ENCODE results near the gene UBE4B.
"Not testable (repeated sequence)": the region's sequence is repeated elsewhere in the genome, so short reads cannot be mapped to it uniquely, and the experiment has no call there.

Gene UBE4B

DNA sequence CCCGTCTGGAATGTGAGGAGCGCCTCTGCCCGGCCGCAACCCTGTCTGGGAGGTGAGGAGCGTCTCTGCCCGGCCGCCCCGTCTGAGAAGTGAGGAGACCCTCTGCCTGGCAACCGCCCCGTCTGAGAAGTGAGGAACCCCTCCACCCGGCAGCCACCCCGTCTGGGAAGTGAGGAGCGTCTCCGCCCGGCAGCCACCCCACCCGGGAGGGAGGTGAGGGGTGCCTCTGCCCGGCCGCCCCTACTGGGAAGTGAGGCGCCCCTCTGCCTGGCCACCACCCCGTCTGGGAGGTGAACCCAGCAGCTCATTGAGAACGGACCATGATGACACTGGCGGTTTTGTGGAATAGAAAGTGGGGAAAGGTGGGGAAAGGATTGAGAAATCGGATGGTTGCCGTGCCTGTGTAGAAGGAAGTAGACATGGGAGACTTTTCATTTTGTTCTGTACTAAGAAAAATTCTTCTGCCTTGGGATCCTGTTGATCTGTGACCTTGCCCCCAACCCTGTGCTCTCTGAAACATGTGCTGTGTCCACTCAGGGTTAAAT lies 3.7 kb upstream of the UBE4B start:
- DNase-seq; in situ Hi-C loops (cut with MboI; ENCODE audit: low pct_unique_long_range_greater_than_20kb, low sequenced_read_pairs): not testable (repeated sequence)

DNA sequence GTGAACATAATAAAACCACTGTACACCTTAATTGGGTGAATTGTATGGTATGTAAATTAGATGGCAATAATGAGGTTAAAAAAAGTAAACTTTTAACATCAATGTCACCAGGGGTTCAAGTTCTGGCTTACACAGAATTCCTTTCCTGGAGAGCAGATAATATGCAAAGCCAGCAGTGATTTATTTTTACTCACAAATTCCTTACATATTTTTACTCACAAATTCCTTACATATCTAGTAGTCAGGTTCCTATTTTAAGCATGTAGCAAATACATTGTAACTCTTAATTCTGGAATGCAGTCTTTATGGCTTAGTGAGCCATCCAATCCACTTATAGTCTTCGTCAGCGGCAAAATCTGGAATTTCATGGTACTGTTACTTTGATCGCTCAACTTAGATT lies 1.3 kb upstream of the UBE4B start:
- in situ Hi-C loops (cut with MboI; ENCODE audit: low pct_unique_long_range_greater_than_20kb, low sequenced_read_pairs) = no loop called here
- no peak for DNase-seq

DNA sequence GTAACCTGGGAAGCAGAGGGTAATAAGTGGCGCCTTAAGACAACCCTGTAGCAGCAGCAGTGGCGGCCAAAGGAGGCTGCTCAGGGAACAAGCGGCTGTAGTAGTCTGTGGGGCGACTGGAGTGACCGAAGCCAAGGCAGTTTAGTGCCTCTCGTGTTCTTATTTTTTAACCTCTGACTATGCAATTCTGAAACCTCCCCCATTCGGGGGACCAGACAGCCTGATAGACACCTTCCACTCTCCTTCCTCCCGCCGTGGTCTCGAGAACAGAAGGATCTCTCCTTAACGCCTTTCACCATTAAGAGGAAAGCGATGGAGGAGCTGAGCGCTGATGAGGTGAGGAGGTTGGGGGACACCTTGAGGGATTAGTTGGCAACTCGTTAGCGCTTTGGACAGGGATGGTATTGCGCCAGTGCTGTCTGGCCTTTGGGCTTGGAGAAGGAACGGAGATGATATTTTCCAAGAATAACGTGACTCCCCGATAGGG lies 644 bp downstream of the UBE4B start:
- in situ Hi-C loops (cut with MboI; ENCODE audit: low pct_unique_long_range_greater_than_20kb, low sequenced_read_pairs) = no loop called here
- no peak for DNase-seq

DNA sequence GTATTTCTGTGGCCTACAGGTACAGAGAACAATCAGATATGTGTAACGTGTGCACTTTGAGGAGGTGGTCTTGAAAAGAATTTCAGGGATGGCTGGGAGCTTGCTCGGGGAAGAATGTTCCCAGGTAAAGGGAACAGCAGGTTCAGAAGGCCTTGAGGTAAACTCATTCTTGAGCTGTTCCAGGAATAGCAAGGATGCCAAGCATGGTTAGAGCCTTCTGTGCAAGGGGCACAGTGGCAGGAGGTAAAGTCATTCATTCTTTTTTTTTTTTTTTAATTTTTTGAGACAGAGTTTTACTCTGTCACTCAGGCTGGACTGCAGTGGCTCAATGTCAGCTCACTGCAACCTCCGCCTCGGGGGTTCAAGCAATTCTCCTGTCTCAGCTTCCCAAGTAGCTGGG lies 10.0 kb downstream of the UBE4B start:
- DNase-seq = no peak
- in situ Hi-C loops (cut with MboI; ENCODE audit: low pct_unique_long_range_greater_than_20kb, low sequenced_read_pairs) = no loop called here

DNA sequence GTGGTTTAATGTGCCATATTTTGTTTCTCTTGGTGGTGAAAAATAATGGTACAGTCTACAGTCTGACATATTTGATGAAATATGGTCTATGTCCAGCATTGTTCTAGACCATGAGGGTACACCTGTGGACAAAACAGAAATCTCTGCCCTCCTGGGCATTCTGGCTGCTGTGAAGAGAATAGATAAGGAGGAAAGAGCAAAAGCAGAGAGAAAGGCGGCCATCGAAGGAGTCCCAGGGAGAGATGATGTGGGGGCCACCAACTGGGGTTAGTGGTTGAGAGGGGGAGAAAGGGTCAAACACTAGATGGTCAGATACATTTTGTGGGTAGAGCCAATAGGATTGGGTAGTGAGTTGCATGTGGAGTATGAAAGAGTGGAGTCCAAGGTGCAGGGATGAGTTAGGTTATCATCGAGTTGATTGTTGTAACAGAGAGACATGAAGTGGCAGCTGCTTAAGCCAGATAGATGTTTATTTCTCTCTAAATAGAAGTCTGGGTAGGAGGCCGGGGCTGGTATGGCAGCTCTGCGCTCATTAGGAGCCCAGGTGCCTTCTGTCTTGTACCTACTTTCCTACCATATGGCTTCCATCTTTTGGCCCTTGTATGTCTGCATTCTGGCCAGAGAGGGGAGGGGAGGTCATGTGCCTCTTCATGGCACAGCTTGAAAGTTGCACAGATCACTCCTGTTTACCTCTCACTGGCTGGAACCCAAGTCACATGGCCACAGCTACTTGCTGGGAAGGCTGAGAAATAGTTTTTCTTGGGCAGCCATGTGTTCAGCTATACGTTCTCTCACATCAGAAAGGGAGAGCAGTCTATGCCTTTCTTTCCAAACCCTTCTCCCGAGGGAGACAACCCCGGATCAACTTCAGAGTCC lies 13.0 kb downstream of the UBE4B start:
- no peak for DNase-seq
- in situ Hi-C loops (cut with MboI; ENCODE audit: low pct_unique_long_range_greater_than_20kb, low sequenced_read_pairs) = no loop called here

DNA sequence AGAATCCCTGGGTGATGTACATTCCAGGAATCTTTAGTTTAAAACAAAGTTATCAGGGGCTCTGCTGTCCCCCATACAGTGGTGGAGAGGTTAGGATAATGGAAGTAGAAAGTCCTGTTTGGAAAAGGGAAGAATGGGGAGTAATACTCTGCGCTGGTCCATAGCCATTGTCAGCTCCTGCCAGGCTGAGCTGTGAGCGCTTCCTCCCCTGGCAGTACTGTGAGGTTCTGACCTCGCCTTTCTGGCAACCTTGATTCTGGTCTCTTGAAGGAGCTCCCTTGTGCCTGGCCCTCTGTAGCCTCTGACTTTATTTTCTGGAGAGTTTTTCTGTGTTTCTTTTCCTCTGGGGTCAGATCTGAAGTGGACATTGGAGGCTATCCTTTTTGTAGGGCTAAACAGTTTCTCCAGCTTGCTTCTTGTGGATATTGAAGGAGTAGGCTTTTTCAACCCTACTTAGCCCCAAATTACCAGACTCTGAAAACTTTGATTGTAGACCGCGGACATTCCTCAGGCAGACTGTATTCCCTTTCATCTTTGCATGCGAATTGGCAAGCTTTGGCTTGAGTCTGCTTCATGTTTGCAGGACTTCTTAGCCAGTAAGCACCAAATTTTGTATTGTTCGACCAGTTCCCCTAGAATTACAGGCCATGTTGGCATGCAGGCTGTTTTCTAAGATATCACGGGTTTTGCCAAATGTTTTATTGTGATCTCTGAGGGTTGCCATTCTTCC lies 13.8 kb downstream of the UBE4B start:
- no peak for DNase-seq
- in situ Hi-C loops (cut with MboI; ENCODE audit: low pct_unique_long_range_greater_than_20kb, low sequenced_read_pairs) = no loop called here

DNA sequence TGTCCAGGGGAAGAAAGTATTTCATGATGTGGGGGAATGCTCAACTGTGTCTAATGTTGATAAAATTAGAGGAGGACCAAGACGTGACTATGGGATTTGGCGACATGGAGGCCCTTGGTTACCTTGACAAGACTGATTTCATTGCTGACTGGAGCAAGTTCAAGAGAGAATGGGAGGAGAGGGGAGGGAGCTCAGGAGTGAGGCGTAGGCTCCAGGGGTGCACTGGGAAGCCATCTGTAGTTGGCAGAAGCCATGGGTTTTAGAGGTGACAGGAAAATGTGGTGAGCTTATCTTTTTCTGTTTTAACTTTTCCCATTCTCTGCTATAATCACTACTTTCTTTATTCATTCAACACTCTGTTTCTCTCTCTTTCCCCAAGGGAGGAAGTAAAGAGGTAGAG lies 15.8 kb downstream of the UBE4B start:
- DNase-seq = no peak
- in situ Hi-C loops (cut with MboI; ENCODE audit: low pct_unique_long_range_greater_than_20kb, low sequenced_read_pairs) = no loop called here

DNA sequence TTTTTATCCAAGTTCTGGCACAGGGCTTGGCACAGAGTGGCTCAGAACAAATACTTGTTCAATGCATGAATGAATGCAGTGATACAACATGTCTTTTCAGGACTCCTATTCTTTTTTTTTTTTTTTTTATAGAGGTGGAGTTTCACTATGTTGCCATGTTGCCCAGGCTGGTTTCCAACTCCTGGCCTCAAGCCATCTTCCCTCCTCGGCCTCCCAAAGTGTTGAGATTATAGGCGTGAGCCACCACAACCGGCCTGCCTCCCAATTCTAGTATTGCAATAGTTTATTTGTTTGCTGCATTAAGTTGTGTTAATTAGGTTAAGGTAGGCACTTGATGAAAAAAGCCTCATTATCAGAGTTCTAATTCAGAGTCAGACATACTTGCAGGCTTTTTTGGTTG lies 17.9 kb downstream of the UBE4B start:
- DNase-seq = no peak
- in situ Hi-C loops (cut with MboI; ENCODE audit: low pct_unique_long_range_greater_than_20kb, low sequenced_read_pairs) = no loop called here

DNA sequence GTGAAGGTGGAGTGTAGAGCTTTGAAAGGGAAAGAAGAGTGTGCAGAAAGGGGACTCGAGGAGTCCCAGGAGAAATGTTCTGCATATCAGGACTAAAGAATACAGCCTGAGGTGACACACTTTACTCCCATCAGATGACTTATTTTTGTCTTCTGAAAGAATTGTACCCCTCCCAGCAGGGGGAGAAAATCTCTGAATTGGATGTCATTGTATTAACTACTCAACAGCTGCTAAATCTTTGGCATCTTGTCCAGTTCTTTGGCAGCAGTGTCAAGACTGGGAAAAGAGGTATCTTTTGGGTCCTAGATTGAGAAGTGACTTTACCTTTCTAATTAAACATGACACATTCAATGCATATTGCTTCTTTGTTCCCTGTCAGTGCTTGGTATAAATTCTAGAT lies 18.9 kb downstream of the UBE4B start:
- in situ Hi-C loops (cut with MboI; ENCODE audit: low pct_unique_long_range_greater_than_20kb, low sequenced_read_pairs) = no loop called here
- no peak for DNase-seq

DNA sequence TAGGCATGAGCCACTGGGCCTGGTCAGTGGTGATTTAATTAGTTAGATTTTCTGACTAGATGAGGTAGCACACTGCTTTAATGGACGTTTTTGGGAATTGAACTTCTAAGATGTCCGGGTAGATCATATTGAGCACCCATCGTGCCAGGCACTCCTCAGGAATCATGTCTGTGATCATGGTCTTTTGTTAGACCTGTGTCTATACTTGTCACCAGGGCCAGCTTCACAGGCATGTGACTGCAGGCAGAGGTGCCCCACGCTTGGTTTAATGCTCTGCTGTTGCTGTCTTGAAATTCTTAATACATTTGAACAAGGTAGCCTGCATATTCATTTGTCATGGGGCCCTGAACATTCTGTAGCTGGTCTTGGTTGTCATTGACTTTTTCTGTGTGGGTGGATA lies 19.6 kb downstream of the UBE4B start:
- no peak for DNase-seq
- in situ Hi-C loops (cut with MboI; ENCODE audit: low pct_unique_long_range_greater_than_20kb, low sequenced_read_pairs) = no loop called here

DNA sequence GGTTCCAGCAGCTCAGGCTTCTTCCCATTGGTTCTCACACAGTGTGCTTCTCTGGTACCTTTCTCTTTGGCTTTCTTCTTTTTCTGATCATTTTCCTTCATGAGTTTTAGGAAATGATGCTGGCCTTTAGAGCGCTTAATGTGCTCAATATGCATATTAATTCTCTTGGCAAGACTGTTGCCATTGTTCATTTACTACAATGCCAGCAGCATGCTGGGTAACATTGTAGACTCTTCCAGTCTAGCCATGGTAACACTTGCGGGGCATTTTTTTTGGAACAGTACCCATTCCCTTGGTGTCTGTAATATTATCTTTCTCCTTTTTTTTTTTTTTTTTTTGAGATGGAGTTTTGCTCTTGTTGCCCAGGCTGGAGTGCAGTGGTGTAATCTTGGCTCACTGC lies 21.7 kb downstream of the UBE4B start:
- DNase-seq = no peak

DNA sequence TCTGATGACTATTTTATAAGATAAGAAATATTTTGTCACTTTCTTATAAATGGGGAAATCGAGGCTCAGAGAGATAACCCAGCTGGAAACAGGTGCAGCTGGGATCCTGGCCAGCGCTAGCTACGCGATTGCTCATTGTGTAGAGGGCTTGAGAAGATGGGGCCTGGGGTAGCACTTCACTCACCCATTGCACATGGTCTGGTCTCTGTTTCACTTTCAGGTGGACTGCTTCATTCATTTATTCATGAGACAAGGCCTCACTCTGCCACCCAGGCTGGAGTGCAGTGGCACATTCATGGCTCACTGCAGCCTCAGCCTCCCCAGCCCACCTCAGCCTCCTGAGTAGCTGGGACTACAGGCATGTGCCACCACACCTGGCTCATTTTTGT lies 23.8 kb downstream of the UBE4B start:
- in situ Hi-C loops (cut with MboI; ENCODE audit: low pct_unique_long_range_greater_than_20kb, low sequenced_read_pairs) = no loop called here
- no peak for DNase-seq

More for the DNA sequence above, 21.7 kb downstream of the UBE4B start:
- in situ Hi-C loops (cut with MboI; ENCODE audit: low pct_unique_long_range_greater_than_20kb, low sequenced_read_pairs) = no loop called here

DNA sequence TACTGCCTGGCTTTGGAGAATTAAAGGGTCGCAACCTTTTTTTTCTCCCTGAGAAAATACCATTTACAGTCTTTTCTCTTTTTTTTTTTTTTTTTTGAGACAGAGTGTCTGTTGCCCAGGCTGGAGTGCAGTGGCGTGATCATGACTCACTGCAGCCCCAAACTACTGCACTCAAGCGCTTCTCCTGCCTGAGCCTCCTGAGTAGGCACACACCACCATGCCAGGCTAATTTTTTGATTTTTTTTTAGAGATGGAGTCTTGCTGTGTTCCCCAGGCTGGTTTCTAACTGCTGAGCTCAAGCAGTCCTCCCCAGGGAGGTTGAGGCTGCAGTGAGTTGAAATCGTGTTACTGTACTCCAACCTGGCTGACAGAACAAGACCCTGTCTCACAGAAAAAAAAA lies 24.6 kb downstream of the UBE4B start:
- no peak for DNase-seq
- in situ Hi-C loops (cut with MboI; ENCODE audit: low pct_unique_long_range_greater_than_20kb, low sequenced_read_pairs) = no loop called here

DNA sequence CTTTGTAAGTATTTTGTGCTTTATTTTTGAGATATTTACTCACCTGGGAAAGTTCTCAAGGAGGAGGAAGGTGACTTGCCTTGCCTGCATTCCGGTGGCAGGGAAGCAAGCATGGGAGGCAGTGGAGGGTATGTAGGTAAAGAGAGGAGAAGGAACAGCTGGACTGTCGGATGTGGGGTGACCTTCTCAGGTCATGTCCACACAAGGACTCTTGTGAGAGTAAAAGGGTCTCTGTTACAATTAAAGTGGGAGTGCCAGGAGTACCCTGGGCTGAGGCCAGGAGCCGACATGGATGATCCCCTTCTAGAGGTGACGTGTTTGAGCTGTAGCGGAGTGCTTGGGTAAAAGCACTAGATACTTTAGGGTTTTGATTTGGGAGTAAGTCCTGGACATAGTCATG lies 25.0 kb downstream of the UBE4B start:
- no peak for DNase-seq
- in situ Hi-C loops (cut with MboI; ENCODE audit: low pct_unique_long_range_greater_than_20kb, low sequenced_read_pairs) = no loop called here

DNA sequence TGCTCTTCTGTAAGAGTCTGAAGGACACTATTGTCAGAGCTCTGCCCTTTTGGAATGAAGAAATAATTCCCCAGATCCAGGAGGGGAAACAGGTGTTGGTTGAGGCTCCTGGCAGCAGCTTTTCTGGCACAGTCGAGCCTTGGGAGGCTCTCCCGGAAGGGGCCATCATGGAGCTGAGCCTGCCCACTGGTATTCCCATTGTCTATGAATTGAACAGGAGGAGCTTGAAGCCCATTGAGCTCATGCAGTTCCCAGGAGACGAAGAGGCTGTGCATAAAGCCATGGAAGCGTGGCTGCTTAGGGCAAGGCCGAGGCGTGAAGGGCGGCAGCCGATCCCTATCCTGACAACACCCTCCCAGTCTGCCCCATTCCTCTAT lies 26.6 kb downstream of the UBE4B start:
- in situ Hi-C loops (cut with MboI; ENCODE audit: low pct_unique_long_range_greater_than_20kb, low sequenced_read_pairs) = no loop called here
- no peak for DNase-seq

DNA sequence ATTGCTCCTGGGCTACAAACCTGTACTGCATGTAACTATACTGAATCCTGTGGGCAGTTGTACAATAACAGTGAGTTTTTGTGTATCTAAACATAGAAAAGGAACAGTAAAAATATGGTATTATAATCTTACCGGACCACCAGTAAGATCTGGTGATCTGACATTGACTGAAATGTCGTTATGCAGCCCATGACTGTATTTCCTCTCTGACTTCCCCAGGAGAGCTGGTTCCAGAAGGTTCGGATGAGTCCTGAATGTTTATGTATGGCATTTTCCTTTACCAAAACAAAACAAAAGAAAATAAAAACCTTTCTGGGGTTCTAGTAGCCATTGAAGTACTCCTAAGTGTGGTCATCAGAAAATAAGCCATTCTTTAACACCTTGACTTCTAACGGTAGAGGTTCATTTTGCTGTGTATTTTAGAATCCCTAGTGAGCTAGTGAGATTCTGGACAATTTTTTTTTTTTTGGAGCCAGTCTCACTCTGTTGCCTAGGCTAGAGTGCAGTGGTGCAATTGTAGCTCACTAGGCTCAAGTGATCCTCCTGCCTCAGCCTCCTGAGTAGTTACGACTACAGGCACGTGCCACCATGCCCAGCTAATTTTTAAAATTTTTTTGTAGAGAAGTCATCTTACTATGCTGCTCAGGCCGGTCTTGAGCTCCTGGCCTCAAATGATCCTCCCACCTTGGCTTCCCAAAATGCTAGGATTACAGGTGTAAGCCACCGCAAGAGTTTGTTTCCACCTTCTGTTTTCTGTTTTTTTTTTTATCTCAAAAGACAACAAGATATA lies 27.7 kb downstream of the UBE4B start:
- in situ Hi-C loops (cut with MboI; ENCODE audit: low pct_unique_long_range_greater_than_20kb, low sequenced_read_pairs) = no loop called here
- no peak for DNase-seq

DNA sequence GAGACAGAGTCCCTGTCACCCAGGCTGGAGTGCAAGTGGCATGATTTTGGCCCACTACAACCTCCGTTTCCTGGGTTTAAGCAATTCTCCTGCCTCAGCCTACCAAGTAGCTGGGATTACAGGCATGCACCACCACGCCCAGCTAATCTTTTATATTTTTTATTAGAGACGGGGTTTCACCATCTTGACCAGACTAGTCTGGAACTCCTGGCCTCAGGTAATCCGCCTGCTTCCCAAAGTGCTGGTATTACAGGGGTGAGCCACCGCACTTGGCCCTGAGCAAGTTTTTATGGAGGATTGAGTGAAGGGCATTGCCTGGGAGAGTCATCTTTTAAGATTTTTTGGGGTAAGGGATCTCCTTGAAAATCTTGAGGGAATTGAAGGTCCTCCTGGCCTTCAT lies 28.5 kb downstream of the UBE4B start:
- in situ Hi-C loops (cut with MboI; ENCODE audit: low pct_unique_long_range_greater_than_20kb, low sequenced_read_pairs) = no loop called here

DNA sequence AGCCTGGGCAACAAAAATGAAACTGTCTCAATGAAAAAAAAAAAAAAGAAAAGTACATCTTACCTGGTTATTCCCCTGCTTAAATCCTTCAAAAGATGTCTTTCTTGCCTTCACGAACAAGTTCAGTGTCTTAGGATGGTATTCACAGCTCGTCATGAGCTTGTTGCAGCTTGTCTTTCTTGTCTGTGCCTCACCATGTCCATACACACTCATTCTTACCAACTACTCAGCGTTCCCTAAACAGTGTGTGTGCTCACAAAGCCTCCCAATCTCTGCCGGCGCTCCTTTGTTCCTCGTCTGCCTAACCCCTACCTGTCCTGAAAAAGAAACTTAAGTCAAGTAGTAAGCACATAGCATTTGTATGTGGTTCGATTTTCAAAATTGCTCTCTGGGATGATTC lies 31.1 kb downstream of the UBE4B start:
- in situ Hi-C loops (cut with MboI; ENCODE audit: low pct_unique_long_range_greater_than_20kb, low sequenced_read_pairs) = no loop called here

More for the DNA sequence above, 28.5 kb downstream of the UBE4B start:
- DNase-seq = no peak

More for the DNA sequence above, 31.1 kb downstream of the UBE4B start:
- no peak for DNase-seq

Measured in KBM-7 (cell line).